ENCODE measurements around the gene SCN8A.

SCN8A gene

DNA sequence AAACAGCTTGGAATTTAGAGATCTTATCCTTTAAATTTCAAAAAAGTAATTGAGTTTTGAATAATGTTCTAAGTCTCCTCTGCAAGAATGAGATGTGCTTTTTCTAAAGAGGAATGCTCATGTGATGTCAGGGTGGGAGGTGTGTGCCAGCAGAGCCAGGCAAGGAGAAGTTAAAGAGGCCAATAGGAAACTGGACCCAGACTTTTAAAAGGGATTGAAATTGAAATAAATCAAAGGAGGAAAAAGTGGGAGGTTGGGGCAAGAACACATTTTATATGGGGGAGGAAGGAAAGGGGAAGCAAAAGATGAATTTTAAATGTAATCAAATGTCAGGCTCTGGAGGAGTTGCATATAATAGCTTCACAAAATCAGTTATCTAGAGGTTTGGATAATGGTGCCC is 131.4 kb downstream of the SCN8A start:
- DNase-seq: no peak

DNA sequence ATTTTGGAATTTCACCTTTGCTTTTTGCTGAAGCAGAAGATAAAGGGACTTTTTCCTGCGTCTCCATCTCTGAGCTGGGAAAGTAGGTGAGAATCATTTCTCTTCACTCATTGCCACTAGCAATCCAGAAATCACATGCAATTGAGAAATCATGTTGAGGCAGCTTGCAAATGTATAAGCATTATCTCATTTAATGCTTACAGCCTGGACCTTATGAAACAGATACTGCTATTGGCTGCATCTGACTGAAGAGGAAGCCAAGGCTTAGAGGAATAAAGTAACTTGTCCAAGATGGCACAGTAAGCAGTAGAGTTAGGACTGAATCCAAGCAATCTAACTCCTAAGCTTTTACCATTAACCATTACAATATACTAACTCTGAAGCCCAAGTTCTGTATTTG is 135.1 kb downstream of the SCN8A start:
- no peak for DNase-seq

DNA sequence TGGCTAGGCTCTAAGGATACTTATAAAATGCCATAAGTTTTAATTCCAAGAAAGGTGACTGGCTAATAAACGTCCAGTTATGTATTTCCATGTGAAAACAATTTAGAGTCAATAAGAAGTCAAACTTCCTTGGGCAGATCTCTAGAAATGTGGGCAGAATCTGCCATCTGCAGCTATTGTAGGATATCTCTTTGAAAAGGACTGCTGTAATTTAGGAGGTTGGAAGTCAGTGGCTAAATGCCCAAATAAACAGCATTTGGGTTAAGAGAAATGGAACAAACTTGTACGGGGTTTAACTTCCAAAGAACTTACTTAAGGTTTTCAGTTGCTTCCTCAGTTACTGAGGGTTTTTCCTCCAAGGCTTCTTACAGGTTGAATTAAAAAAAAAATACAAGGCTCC is 135.9 kb downstream of the SCN8A start:
- DNase-seq: no peak

DNA sequence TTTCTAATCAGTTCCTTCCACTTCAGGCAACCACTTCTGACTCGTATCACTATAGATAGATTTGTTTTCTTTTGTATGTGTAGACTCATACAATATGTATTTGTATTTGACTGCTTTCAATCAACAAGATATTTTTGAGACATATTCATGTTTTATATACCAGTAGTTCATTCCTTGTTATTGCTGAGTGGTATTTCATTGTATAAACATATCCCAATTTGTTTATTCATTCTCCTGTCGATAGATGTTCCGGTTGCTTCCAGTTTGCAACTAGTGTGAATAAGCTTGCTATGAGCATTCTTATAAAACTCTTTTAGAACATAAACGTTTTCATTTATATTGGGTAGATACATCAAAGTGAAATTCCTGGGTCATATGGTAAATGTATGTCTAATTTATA is 138.3 kb downstream of the SCN8A start:
- no peak for DNase-seq

DNA sequence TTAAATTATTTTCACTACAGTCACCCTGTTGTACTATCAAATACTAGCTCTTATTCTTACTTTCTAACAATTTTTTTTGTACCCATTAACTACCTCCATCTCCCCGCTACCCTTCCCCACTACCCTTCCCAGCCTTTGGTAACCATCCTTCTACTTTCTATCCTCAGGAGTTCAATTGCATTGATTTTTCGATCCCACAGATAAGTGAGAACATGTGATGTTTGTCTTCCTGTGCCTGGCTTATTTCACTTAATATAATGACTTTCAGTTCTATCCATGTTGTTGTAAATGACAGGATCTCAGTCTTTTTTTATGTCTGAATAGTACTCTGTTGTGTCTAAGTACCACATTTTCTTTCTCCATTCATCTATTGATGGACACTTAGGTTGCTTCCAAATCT is 139.7 kb downstream of the SCN8A start:
- no peak for DNase-seq

DNA sequence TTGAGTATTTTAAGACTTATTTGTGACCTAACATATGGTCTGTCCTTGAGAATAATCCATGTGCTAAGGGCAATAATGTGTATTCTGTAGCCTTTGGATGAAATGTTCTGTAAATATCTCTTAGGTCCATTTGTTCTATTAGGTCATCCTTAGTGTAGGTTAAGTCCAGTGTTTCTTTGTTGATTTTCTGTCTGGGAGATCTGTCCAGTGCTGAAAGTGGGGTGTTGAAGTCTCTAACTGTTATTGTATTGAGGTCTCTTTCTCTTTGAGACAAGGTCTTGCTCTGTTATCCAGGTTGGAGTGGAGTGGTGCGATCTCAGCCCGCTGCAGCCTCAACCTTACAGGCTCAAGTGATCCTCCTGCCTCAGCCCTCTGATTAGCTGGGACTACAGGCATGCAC is 149.5 kb downstream of the SCN8A start:
- no peak for DNase-seq

DNA sequence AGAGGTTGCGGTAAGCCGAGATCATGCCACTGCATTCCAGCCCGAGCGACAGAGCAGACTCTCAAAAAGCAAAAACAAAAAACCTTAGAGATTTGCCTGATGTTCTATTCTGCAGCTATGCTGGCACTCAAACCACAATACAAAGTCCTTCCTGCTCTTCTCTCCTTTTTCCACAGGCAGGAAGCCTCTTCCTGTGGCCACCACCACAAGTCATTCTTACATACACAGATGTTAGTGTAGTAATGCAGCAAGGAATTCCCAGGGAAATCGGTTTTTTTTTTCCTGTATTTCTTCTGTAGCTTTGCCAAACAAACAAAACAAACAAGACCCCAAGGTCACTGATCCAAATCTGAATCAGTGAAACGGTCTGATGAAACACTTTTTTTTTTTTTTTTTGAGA is 153.2 kb downstream of the SCN8A start:
- DNase-seq: no peak

DNA sequence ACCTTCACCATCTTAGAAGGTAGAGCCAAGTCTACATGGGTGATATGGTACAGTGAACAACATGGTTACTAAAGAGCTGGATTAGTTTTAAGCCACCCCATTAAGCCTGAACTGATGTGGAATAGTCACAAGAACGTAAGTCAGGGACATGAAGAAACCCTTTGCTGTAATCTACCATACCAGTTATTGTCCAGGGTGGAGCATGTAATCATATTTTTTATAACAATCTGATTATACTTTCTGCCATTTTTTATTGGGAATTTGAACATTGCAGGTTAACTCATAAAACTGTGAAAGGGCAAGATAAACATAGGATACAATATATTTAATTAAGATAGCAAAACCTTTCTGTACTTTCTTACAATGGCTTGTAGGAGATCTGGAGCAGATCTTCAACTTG is 153.9 kb downstream of the SCN8A start:
- no peak for DNase-seq

DNA sequence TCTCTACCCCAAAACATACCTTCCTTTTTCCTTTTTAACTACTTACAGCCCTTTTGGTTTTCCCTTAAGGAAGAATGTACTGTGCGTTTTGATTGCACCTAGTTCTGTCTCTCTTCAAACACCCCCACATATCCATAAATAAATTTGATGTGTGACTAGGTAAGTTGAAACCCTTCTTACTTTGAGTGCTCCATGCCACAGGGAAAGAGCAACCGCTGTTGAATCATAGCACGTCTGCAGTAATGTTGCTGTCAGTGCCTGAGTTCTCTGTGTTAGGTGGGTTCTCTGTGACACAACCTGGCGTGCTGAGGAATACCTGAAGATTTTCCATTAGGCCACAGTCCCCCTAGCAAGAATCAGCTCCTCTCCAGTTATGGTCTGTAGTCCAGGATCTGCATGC is 155.4 kb downstream of the SCN8A start:
- DNase-seq: no peak

DNA sequence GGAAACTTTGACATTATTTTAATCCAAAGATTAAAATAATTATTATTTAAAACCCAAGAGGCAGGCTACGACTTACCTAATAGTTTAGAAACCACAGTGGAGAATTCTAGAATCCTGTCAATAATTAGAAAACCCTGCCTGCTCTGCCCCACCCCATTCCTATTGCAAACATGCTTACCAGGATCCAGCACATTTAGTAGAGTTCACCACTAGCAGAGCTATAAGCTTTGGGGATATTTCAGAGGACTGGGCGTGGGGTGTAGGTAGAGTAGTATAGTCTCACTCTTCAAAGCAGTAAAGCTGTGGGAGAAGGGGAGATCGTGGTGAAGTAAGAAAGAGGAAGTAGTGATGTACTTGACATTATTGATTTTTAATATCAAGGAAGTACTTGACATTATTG is 157.2 kb downstream of the SCN8A start:
- DNase-seq: no peak

DNA sequence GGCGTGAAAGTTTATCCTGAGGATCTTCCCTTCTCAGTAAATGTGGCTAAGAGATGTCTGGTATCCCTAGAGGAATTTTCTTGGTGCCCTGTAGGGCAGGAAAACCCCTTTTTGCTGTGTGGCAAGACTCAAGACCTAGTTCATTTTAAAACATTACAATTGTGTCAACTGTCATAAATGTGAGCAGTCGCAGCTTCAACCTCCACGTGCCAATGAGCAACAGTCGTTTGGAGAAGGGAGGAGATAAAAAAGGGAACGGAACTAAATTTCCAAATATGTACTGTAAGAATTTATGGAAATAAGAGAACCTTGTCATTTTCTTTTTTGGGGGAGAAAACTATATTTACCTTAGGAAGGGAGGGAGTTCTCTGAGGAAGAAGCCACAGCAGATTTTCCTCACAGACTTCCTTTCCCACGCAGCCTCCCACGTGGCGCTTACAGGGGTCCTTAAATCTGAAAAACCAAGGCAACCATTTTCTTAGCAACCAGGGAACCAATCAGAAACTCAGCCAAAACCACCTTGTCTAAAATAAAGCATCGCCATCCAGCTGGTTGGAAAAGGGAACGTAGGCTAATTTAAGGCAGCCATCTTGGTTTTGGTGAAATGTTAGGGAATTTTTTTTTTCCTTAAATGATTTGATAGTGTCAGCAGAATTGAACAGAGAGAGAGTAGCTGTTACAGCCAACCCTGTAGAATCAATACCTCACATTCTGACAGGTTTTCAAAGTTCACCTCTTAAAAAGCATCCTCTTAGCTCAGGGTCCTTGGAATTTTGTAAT is 158.4 kb downstream of the SCN8A start:
- DNase-seq: no peak

DNA sequence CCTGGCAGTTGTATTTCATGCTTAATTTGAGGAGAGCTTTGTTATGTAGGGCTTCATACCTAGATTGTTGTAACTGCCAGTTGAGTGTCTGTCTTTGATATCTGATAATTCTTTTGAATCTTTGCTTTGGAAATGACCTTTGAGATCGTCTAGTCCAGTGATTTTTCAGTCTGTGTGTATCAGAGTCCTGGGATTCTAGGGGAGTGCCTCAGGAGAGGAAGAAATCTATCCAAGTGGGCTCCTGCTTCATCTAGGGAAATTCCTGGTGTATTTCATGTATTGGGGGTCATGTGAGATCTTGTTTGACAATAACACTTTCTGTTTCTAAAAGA is 158.9 kb downstream of the SCN8A start:
- DNase-seq: no peak

DNA sequence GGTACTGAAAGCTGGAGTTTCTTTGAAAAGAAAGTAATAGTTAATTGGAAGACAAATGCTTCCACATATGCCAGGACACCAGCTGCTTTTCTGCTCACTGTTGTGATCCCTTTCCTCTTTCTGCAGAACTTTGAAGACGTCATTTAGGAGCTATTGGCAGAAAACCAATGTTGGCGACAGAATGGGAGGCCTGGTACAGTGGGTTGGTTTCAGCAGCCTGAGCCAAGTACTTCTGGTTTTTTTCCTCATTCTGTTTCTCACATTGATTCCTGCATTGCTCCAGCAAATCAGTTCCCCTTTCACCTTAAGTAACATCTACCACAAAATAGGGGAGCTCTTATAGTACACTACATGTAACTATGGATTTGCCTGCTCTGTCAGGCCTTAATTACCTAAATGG is 160.6 kb downstream of the SCN8A start:
- DNase-seq: no peak

DNA sequence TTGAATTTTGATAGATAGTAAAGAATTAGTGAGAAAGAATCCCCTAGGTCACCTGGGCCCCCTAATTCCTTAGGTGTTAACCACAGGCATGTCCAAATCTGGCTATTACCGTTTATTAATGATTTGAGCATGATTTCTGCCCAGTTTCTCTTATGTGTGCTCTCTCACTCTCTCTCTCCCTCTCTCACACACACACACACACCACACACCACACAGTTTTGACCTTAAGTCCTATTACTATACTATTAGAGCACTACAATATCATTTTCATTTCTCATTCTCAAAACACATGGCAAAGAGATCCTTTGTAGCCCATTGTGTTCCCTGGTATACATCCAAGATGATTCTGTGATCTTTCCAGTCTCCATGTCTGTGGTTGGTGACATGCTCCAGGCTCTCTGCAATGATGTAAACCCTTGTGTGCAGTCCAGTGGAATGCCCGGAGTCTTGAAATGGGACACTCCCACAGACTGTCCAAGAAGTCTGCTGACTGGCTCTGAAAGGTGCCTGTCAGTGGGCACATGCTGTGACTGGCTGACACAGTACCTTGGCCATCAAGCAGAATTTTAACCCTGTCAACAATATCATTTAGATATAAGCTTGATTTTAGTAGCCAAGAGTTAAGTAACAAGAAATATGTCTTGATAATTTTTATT is 161.3 kb downstream of the SCN8A start:
- no peak for DNase-seq

DNA sequence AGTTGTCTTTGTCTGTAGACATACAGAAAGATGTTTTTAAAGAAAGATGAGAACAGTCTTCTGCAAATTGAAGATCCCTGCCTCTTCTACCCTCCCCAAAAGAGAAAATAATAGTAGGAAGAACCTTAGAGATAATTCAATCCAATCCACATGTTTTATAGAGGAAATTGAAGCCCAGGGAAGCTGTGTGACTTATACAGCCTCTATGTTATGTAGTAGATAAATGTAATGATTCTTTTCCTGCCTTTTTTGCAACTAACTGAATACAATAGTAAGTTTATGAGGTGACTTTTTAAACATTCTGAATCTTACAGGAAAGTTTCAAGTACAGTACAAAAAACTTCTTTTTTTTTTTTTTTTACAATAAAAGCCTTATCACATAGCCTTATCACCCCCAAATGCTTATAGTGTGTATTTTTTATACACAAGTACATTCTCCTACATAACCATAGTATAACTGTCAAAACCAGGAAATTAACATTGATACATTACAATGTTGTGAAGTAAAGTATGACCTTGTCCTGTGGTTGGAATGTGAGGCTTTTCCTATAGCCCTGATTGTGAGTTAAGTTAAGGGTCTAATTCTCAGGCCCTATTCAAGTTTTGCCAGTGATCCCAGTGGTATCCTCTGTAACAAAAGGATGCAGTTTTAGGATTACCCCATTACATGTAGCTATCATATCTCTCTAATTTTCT is 163.1 kb downstream of the SCN8A start:
- DNase-seq: no peak

DNA sequence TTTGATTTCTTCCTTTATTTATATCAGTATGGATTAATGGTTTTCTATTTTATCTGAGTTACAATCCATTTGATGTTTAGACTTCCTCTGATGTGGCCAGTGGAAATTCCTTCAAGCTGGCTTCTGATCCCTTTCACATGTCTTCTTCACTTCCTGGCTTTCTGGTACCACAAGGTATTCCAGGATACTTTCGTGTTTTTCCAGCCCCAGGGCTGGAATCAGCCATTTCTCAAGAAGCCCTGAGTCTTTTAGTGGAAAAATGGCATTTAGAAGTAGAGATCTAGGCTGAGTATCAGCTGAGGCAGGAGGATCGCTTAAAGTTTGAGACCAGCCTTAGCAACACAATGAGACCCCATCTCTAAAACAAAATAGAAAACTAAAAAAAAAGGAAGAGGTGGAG is 164.2 kb downstream of the SCN8A start:
- no peak for DNase-seq

DNA sequence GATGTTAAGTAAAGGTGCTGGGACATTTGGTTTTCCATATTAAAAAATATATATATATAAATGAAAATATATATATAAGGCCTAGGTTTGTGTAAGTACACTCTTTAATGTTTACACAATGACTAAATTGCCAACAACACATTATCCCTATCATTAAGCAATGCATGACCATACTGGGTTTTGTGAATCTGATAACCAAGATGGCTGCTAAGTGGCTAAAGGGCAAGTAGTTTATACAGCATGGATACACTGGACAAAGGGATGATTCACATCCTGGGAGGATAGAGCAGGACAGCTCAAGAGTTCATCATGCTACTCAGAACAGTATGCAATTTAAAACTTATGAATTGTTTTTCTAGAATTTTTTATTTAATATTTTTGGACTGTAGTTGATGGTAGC is 168.1 kb downstream of the SCN8A start:
- no peak for DNase-seq

DNA sequence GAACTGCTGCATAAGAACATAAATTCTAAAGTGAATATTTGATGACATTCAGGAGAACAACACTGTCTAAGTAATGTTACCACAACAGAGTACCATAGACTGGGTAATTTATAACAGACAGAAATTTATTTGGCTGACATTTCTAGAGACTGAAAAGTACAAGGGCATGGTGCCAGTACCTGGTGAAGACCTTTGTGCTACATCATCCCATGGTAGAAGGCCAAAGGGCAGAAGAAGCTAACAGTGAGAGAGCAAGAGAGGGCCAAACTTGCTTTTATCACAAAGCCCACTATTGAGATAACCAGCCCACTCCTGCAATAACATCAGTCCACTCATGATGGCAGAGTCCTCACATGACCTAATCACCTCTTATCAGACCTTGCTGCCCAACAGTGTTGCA is 168.7 kb downstream of the SCN8A start:
- no peak for DNase-seq

DNA sequence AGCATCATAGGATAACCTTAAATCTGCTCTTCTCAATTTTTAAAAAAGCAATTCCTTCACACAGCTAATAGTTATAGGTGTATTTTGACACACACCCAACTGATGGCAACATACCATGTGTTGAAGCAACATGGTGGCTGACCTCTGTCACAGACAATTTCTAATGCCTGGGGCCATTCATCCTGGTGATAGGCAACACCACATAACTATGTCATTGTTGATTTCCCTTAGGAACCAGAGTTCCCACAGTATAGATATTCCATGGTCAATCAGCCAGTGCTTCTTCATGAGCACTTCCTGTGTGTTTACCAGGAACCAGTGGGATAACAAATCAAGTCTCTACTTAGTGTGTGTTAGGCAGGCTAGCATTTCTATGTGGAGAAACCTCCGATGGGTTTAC is 169.2 kb downstream of the SCN8A start:
- no peak for DNase-seq

DNA sequence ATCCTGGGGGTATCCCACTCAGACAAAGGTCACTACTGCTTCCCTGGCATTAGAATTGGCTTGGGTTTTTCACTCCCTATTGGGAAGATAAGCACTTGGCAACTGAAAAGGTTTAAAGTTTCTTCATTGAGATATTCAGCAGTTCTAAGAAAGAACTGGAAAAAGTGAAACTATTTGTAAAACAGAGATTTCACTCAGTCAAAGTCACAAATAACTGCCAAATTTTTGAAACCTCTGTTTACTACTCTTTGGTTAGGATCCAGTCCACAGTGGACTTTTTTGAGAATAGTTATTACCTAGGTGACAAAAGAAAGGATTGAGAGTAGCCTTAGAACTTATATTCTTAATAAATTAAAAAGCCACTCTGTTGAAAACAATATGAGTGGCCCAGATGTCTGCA is 172.7 kb downstream of the SCN8A start:
- no peak for DNase-seq

DNA sequence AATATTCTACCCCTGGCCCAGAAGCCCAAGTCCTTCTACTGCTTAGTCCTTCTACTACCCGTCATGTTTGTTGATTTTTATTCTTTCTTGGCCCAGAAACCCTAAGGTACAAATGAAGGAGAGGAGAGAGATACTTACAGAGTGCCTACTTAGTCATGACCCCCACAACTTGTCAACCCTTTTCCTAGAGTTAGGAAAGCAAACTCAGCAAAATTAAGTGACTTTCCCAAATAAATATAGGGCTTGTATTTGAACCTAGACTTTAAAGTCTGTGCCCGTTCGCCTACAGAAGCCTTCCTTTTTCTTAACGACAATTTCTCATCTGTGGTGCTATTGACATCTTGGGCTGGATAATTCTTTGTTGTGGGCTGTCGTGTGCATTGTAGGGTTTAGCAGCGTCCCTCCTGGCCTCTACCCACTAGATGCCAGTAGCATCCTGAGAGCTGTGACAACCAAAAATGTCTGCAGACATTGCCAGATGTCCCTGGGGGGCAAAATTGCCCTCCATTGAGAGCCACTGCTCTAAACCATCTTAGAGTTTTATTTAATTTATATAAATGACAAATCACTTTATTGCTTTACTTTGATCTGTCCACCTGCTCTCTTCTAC is 175.1 kb downstream of the SCN8A start:
- DNase-seq: no peak

DNA sequence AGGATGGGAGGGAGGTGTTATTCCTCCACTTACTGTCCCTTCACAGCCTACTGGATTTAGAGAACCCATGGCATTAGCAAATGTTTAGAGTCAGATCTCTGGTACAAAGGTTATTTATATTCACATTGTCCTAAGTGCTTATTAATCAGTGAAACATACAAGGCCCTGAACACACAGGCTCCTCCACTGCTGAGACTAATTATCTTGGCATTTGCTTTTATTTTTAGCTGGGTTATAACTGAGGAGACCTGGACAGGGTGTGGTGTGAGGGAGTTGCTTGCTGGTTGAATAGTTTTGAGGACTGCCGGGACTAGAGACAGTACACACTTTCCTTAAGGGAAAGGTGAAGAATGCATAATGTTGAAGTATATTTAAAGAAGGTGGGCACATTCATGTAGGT is 180.0 kb downstream of the SCN8A start:
- no peak for DNase-seq

DNA sequence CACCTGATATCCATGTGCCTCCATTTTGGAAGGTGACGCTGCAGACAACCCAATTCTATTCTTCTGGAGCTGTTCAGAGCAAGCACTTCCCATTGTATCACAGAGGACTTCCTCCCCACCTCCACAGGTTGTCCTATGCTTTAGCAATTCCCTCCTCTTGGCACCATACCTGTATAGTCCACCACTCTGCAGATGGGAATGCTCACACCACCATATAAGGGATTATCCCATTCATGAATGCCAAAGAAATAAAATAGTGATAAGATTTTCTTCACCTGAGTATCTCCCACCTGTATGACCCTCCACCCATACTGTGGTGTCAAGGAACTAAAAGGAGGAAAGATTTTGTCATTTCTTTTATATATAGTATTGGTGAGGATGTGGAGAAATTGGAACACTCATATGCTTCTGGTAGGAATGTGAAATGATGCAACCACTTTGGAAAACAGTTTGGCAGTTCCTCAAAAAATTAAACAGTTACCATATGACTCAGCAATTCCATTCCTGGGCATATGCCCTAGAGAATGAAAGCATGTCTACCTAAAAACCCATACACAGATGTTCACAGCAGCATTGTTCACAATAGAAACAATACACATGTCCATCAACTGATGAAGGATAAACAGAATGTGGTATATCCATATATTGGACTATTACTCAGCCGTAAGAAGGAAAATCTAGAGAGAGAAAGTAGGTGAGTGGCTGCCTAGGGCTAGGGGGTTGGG is 182.3 kb downstream of the SCN8A start:
- no peak for DNase-seq

Data from NCI-H1436 treated with DMSO at 0.1 percent for 48 hours (cell line).